Transverse colon (tissue), 4 donors: ENCODE data around the gene BORCS5.

Experiments used
- CTCF ChIP-seq, 5 experiments: fragments of 200-600 bp in 3 of 5; fragments of 450-650 bp in 2 of 5; sonication (generic) in 3 of 5; IDR thresholded peaks; 1 replicate in 2 of 5; 2 replicates in 3 of 5; pipeline ENCODE4 v1.5.1; 2016 to 2017; ENCODE audit warnings: antibody characterized with exemption in 5 of 5, inconsistent platforms in 3 of 5, mild to moderate bottlenecking in 2 of 5, moderate library complexity in 1 of 5
- EP300 ChIP-seq: sonication (generic); formaldehyde crosslinking; IDR thresholded peaks from one replicate; pipeline ENCODE4 v1.6.1; 2017; ENCODE audit warnings: antibody characterized with exemption, low read depth
- POLR2A ChIP-seq: fragments of 450-650 bp; IDR thresholded peaks from one replicate; pipeline ENCODE4 v1.6.1; 2016; ENCODE audit warnings: antibody characterized with exemption, mild to moderate bottlenecking, moderate library complexity
- POLR2AphosphoS5 ChIP-seq, 3 donors: sonication (generic); formaldehyde crosslinking; IDR thresholded peaks; one replicate each; pipeline ENCODE4 v1.6.1; 2016; ENCODE audit warnings: antibody characterized with exemption in 3 of 3

- TF ChIP-seq CTCF (IDR thresholded peaks at IDR 0.05) (no peak), POLR2A (no peak), EP300 (no peak), POLR2AphosphoS5 (IDR thresholded peaks at IDR 0.05) (no peak)
Measured at GRCh38 chr12:12365446-12365802, 8.5 kb downstream of the BORCS5 start.
